NCI-H82 treated with DMSO at 0.1 percent for 48 hours (cell line): Measurements from ENCODE around the gene PACC1.

ENCODE experiments used
- DNase-seq: peaks from one replicate; lab custom pipeline; 2025; ENCODE audit not compliant: unreplicated experiment; lab: John Stamatoyannopoulos, UW

Gene PACC1

GRCh38 chr1:212438831-212439237 is 24.1 kb upstream of the PACC1 start:
- no peak for DNase-seq

DNA sequence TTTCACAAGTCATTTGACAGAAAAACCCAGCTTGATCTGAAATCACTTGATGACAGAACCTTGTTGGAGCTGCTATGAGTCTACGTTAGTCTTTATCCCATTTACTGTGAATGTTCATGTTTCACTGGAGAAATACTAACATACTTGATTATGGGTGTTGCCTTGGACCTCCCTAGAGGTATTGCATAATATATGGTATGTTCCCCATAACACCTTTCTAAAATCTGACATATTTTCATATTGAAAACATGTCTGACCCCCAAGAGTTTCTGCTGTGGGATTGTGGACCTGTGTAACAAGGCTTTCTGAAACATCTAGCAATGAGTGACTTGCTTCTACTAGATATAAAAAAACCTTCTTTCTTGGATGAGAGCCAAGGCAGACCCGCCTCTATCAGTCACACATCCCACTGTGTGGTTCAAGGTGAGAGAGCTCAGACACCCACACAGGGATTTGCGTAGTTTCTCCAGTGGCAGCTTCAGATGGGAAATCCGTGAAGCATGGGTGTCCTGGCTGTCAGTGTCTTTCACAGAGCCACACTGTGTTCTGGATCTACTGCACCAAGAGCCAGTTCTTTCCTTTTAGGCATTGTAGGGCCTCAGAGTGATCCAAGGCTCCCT is 22.6 kb upstream of the PACC1 start:
- DNase-seq = peak; percentile 22

- no peak for DNase-seq
Observed at GRCh38 chr1:212434992-212435391, 20.3 kb upstream of the PACC1 start.

DNA sequence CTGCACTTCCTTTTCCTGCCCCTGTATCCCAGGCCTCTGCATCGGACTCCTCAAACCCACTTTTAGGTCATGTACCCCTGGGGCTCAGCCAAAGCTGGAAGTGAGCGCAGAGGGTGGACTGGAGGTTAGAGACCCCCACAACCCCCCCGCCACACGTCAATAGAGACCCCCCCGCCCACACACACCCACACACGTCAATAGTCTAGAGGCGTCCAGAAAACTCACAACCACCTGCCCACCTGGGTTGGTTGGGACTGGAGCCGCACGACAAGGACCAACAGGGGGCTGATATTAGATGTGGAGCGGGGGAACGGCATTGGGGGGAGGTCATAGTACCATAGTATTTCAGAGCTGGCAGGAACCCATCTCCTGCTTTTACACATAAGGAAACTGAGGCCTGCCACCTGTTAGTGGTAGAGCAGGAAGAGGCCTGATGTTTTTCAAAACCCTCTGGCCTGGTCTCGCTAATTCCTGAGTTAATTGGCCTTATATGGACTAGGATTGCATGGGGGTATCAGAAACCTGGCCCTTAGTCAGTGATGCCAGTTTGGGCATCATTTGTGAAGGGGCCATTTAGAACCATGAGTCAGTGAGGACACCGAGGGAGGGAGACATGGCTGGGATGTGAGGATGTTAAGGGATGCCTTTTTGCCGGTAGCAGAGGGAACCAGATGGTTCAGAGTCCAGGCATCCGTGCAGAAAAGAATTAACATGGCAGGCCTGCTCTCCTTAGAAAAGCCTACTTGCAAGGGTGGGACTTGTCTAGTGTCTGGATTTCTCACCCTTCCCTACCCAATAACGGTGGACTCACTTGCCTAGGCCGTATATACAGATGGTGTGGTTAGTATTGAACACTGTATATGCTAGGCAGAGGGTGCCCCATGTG is 19.1 kb upstream of the PACC1 start:
- DNase-seq = no peak

DNA sequence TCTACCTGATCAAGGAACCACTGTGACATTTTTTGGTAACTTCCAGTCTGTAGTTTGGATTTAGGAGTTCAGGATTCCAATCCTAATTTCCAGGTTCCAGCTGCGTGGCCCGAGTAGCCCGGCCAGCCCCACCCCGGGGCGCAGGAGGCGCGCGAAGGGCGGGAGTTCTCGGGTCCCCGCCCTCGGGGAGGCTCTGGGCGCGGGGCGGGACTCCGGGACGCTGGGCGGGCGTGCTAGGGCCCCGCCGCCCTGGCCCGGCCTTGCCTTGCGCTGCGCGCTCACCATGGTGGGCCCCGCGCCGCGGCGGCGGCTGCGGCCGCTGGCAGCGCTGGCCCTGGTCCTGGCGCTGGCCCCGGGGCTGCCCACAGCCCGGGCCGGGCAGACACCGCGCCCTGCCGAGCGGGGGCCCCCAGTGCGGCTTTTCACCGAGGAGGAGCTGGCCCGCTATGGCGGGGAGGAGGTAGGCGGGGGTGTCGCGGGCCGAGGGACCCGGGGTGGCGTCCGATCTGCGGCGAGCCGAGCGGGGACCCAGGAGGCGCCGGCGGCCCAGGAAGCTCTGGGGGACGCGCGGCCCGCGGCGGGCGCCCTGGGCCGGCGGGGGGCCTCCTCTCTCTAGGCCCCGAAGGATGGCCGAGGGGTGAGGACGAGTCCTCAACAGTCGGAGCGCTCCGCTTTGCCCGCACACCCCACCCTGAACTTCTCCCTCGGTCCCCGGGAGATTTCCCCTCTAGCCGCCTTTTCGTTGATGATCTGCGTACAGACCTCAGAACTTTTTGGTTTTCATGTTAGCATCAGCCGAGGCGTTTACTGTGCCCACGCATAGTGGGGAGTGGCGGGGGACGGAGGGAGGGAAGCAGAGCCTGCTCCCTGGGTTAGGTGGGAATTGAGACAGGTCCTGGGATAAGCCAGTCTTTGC is 18.2 kb upstream of the PACC1 start, which contains the start of gene NENF:
Gene NENF (plus strand): TSS at position 260 of the 916 bp plus-strand sequence. CDS start 24 bp downstream, at position 284.
- peak; percentile 56 for DNase-seq

DNA sequence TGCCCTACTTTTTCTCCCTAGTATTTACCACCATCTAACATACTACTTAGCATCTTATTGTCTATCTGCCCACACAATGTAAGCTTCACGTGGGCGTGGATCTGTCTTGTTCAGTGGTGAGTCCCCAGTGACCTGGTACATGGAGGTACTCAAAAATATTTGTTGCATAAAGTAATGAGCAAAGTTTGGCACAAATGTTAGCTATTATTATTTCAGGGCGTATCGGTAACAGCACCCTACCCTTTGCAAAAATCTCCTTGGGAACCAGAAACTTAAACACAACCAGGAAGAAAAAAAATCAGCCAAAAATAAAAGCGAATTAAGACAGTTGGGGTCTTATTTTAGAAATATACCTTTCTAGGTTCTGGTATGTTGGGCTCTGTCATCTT is 17.6 kb upstream of the PACC1 start:
- DNase-seq = no peak

- DNase-seq = no peak
Observed at GRCh38 chr1:212431644-212432043, 17.0 kb upstream of the PACC1 start.

DNA sequence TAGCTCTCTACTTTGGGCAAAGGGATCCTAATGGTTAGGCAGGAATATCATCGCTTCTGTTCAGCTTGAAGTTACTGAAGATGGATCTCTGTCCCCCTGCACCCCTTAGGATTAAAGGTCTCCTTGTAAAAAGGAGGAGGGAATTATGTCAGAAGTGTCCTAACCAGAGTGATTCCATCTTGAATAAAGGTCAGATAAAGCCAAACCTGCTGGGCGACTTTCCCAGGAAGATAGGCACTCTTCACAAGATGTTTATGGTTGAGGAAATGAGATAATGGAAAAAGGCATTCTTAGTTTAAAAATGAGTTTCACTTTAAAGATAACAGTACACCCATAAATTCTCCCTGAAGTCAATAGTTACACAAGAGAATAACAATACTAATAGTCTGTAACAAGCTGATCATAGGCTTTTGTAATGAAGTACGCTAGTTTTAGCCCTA is 16.3 kb upstream of the PACC1 start:
- no peak for DNase-seq

GRCh38 chr1:212430416-212430815 is 15.7 kb upstream of the PACC1 start:
- no peak for DNase-seq

DNA sequence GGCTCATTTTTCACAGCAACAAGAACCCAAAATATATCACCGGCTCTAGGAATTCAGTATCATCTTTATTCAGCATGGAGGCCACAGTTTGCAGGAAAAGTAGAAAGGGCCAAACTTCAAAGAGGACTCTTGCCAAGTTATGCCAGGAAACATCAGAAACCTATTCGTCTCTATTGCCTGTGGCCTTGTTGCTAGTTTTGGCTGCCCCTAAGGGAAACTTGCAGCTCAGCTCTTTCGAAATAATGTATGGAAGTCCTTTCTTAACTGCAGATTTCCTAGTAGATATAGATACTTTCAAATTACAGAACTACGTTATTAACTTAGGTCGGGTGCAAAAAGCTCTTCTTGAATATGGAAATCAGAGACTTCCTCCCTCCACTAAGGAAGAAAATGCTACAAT is 13.8 kb upstream of the PACC1 start:
- DNase-seq = no peak

- no peak for DNase-seq
Observed at GRCh38 chr1:212423879-212424278, 9.2 kb upstream of the PACC1 start.

DNA sequence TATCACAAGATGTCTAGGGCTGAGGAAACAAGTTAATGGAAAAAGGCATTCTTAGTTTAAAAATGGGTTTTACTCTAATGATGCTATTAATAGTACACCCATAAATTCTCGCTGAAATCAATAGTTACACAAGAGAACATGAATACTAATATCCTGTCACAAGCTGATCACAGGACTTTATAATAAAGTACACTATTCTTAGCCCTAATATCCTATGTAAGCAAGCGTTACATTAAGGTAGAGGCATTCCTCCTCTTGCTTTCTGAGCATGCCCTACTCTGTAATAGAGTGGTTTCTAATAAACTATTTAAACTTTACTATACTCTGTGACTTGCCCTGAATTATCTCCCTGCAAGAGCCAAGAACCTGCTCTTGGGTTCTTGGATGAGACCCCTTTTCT is 6.5 kb upstream of the PACC1 start:
- DNase-seq = no peak

- no peak for DNase-seq
Observed at GRCh38 chr1:212415107-212415841, 588 bp upstream of the PACC1 start.

DNA sequence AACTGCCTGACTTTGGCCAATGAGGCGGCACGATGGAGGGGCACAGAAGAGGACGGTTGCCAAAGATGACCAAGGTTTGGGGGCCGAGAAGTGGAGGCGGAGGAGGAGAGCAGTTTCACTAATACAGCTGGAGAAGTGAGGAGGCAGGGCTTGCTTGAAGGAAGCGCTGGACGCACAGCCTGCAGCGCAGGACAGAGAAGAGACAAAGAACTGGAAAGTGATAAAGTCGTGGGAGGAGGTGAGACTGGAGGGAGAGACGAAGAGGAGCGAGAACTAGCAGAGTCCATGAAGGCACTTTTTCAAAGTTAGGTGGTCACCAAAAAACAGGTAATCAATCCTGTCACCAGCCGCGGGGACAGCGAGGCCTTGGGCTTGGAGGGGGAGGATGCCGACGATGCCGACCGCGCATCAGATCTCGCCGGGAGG is 771 bp downstream of the PACC1 start:
- DNase-seq = no peak

DNA sequence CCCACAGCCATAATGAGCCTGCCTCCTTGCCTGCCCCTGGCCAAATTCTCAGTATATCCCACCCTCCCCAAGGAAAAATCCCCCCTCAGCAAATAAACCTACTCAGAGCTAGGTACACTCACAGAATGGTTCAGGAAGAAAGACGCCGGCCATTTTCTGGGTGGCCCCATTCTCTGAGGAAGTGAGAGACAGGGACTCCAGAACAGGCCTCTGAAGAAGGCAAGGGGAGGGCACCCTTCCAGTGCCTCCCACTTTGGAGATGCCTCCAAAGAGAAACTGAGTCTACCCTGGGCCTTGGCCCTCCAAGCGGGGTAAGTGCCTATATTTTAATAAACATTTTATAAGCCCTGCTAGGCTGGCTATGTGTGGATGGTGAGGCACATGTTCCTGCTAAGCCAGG is 2.3 kb downstream of the PACC1 start:
- no peak for DNase-seq

DNA sequence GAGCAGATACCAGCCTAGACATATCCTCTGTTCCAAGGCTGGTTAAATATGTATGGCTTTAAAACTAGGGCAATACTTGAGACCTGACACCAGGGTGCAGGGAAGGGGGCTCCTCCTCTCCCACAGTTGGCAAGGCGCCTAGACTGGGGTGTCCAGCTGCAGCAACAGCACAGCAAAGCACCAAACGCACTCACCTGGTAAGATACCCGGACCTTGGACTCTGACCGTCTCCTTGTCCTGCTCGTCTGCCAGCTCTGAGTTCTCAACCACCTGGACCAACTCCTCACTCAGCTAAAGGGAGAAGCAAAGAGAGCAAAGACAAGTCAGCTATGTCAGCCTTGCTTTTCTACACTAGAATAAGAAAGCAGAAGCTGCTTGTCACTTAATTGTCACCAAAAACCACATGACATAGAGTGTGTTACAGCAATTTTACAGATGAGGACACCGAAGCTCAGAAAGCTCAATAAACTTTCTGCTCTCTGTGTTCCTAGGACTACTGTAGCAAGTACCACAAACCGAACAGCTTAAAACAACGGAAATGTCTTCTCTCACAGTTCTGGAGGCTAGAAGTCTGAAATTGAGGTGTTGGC is 4.4 kb downstream of the PACC1 start:
- DNase-seq = no peak

DNA sequence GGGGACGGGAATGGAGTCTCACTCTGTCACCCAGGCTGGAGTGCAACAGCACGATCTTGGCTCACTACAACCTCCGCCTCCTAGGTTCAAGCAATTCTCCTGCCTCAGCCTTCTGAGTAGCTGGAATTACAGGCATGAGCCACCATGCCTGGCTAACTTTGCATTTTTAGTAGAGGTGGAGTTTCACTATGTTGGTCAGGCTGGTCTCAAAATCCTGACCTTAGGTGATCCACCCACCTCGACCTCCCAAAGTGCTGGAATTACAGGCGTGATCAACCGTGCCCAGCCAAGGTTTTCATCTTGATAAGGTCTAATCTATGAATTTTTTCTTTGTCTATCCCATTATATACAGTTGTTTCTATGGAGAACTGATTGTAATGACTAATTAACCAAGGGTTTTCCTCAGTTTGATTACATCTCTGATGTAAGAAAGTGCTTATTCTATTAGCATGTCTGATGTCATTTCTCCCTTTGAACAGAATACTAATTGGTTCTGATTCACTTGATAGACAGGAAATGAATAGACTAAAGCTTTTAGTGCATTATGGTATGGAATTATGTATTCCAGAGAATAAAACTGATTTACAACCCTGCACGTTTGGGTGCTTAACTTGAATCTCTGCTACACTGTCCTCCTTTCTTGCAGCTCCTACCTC is 11.9 kb downstream of the PACC1 start:
- DNase-seq = no peak

DNA sequence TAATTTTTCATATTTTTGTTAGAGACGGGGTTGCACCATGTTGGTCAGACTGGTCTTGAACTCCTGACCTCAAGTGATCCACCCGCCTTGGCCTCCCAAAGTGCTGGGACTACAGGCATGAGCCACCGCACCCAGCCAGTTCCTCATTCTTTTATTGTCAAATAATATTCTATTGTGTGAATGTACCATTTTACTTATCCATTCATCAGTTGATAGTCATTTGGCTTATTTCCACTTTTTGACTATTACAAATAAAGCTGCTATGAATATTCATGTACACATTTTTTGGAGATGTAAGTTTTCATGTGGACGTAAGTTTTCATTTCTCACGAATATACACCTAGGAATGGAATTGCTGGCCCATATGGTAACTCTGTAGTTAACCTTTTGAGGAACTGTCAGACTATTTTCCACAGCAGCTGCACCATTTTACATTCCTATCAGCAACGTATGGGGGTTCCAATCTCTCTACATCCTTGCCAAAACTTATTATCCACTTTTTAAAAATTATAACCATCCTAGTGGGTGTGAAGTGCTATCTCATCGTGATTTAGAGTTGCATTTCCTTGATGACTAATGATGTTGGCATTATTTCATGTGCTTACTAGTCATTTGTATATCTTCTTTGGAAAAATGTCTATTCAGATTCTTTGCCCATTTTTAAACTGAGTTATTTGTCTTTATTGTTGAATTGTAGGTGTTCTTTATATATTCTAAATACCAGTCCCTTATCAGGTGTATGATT is 12.7 kb downstream of the PACC1 start:
- no peak for DNase-seq

DNA sequence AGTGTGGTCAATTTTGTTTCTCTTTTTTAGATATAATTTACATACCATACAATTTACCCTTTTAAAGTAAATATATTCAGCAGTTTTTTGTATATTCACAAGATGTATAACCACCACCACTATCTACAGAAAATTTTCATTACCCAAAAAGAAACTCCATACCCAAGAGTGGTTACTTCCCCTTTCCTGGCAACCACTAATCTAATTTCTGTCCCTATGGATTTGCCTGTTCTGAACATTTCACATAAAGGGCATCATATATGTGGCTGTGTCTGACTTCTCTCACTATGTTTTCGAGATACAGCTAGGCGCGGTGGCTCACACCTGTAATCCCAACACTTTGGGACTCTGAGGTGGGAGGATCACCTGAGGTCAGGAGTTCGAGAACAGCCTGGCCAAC is 13.6 kb downstream of the PACC1 start:
- no peak for DNase-seq
